Cardiac fibroblast (primary cell): ENCODE data around the gene DGKB.
A peak's percentile ranks its signal among the peaks of the same experiment; 100 is the strongest.

Experiments
- DNase-seq, 2 donors: peaks; one replicate each; pipeline versions ENCODE4 v3.0.0 to v3.0.0-alpha.2; 2010; ENCODE audit warnings: low read depth in 2 of 2
- H3K4me3 ChIP-seq, 2 donors: replicated peaks in 1 of 2; 1 replicate in 1 of 2; 2 replicates in 1 of 2; pipeline ENCODE4 v1.5.1; 2011; ENCODE audit warnings: low read depth in 2 of 2, low read length in 2 of 2, mild to moderate bottlenecking in 2 of 2, moderate library complexity in 1 of 2
- CTCF ChIP-seq: IDR thresholded peaks from one replicate; pipeline ENCODE4 v1.5.1; 2011; ENCODE audit warnings: low read depth, mild to moderate bottlenecking, low read length, inconsistent platforms

Gene DGKB

GRCh38 chr7:14552060-14552459 is 350.5 kb downstream of the DGKB start:
- no peak overlapping the region for H3K4me3 ChIP-seq
- TF ChIP-seq CTCF = no peak
- no peak for DNase-seq

GRCh38 chr7:14551310-14551709 is 351.2 kb downstream of the DGKB start:
- no peak for TF ChIP-seq CTCF
- no peak for DNase-seq
- no peak overlapping the region for H3K4me3 ChIP-seq

GRCh38 chr7:14542624-14543023 is 359.9 kb downstream of the DGKB start:
- TF ChIP-seq CTCF = no peak
- no peak for DNase-seq
- H3K4me3 ChIP-seq = no peak overlapping the region

- no peak overlapping the region for H3K4me3 ChIP-seq
- no peak for TF ChIP-seq CTCF
- no peak for DNase-seq
Measured at GRCh38 chr7:14521183-14521582, 381.4 kb downstream of the DGKB start.

GRCh38 chr7:14510268-14510667 is 392.3 kb downstream of the DGKB start:
- no peak overlapping the region for H3K4me3 ChIP-seq
- TF ChIP-seq CTCF = no peak
- no peak for DNase-seq

GRCh38 chr7:14507617-14508016 is 394.9 kb downstream of the DGKB start:
- DNase-seq = peak; percentile 69 to 85

More at GRCh38 chr7:14507617-14508016, 394.9 kb downstream of the DGKB start:
- no peak overlapping the region for H3K4me3 ChIP-seq
- no peak for TF ChIP-seq CTCF
